Measurements from ENCODE around the gene OTOG.

The OTOG gene, protein sequence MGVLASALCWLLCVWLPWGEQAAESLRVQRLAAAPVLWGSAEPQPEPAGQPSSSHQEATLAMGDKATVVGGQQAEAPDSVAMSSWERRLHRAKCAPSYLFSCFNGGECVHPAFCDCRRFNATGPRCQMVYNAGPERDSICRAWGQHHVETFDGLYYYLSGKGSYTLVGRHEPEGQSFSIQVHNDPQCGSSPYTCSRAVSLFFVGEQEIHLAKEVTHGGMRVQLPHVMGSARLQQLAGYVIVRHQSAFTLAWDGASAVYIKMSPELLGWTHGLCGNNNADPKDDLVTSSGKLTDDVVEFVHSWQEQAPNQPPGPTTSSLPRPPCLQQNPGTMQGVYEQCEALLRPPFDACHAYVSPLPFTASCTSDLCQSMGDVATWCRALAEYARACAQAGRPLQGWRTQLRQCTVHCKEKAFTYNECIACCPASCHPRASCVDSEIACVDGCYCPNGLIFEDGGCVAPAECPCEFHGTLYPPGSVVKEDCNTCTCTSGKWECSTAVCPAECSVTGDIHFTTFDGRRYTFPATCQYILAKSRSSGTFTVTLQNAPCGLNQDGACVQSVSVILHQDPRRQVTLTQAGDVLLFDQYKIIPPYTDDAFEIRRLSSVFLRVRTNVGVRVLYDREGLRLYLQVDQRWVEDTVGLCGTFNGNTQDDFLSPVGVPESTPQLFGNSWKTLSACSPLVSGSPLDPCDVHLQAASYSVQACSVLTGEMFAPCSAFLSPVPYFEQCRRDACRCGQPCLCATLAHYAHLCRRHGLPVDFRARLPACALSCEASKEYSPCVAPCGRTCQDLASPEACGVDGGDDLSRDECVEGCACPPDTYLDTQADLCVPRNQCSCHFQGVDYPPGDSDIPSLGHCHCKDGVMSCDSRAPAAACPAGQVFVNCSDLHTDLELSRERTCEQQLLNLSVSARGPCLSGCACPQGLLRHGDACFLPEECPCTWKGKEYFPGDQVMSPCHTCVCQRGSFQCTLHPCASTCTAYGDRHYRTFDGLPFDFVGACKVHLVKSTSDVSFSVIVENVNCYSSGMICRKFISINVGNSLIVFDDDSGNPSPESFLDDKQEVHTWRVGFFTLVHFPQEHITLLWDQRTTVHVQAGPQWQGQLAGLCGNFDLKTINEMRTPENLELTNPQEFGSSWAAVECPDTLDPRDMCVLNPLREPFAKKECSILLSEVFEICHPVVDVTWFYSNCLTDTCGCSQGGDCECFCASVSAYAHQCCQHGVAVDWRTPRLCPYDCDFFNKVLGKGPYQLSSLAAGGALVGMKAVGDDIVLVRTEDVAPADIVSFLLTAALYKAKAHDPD (N-terminal part only)

DNA sequence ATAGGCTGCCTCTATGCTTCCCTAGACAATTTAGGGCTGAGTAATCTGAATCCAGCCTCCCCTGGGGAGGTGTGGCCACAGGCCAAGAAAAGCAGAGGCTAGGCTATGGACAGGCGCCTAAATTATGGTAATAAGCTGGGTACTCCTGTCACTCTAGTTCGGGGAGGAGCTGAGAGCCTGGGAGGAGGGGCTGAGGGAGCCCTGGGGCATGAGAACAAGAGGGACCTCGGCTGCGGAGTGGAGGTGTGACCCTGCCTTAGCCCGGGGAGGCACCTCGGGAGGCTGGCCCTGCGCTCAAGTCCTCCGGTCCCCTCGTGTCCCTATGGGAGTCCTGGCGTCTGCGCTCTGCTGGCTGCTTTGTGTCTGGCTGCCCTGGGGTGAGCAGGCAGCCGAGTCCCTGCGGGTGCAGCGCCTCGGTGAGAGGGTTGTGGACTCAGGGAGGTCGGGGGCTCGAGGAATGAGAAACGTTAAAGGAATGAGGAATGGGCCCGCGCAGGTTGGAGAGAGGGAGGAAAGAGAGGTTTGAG is at the start of gene OTOG:
Gene OTOG, plus strand, starts transcription at position 209 of the 527 bp plus-strand sequence. Its CDS starts 114 bp downstream, at position 323.
- no peak for DNase-seq
- no peak within 1 kb of the TSS for H3K4me3 ChIP-seq (ENCODE audit: low read length)
- H3K79me2 ChIP-seq (ENCODE audit: low read length) = no peaks in the 10 kb centered on the region
- H3K9me2 ChIP-seq (replicated peaks; ENCODE audit: insufficient read depth, low read length) = no peaks in the 10 kb centered on the region
- peaks cover 7% of the 10 kb centered on the region for H3K27me3 ChIP-seq (replicated peaks; ENCODE audit: insufficient read depth, low read length)
- H3K9me3 ChIP-seq (replicated peaks; ENCODE audit: insufficient read depth, low read length) = no peaks in the 10 kb centered on the region
- TF ChIP-seq EZH2 (optimal IDR thresholded peaks at IDR 0.05; ENCODE audit: low read depth, low read length) (no peak), EZH2phosphoT487 (IDR thresholded peaks at IDR 0.05; ENCODE audit: low read length) (no peak)
- TF ChIP-seq, protein P1, sequence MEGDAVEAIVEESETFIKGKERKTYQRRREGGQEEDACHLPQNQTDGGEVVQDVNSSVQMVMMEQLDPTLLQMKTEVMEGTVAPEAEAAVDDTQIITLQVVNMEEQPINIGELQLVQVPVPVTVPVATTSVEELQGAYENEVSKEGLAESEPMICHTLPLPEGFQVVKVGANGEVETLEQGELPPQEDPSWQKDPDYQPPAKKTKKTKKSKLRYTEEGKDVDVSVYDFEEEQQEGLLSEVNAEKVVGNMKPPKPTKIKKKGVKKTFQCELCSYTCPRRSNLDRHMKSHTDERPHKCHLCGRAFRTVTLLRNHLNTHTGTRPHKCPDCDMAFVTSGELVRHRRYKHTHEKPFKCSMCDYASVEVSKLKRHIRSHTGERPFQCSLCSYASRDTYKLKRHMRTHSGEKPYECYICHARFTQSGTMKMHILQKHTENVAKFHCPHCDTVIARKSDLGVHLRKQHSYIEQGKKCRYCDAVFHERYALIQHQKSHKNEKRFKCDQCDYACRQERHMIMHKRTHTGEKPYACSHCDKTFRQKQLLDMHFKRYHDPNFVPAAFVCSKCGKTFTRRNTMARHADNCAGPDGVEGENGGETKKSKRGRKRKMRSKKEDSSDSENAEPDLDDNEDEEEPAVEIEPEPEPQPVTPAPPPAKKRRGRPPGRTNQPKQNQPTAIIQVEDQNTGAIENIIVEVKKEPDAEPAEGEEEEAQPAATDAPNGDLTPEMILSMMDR (IDR thresholded peaks at IDR 0.05; ENCODE audit: low read length) = no peak
- H3K36me3 ChIP-seq (replicated peaks; ENCODE audit: insufficient read depth, low read length) = no peaks in the 10 kb centered on the region
- H4K20me1 ChIP-seq (ENCODE audit: insufficient read depth, low read length) = no peaks in the 10 kb centered on the region
- no peak within 1 kb of the TSS for H2AFZ ChIP-seq (ENCODE audit: low read length)
- no peaks in the 10 kb centered on the region for H3K4me1 ChIP-seq (ENCODE audit: low read length)
- no peak within 1 kb of the TSS for H3K27ac ChIP-seq (ENCODE audit: low read length)
- H3F3A ChIP-seq (ENCODE audit: insufficient read depth, low read length) = no peaks in the 10 kb centered on the region
- no peak within 1 kb of the TSS for H3K4me2 ChIP-seq (ENCODE audit: low read depth, low read length)
- H3K9ac ChIP-seq (ENCODE audit: low read length) = no peak within 1 kb of the TSS

DNA sequence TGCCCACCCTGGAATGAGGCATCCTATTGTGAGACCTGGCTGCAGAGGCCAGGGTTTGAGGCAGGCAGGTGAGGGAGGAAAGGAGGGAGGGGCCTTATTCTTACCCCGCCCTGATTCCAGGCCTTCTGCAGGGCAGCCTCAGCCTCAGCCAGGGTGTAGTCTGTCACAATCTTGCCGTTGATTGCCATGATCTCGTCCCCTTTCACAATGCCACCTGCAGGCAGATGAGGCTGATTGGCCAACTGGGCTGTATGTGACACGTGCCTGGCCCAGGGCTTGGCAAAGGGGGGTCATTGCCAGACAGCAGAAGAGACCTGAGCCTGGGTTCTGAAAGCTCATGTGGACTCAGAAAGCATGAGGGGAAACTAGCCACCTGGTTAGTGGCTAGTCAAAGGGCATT is 49.0 kb upstream of the OTOG start:
- H3K79me2 ChIP-seq (ENCODE audit: low read length) = no peaks in the 10 kb centered on the region
- peaks cover 18% of the 10 kb centered on the region for H3K27me3 ChIP-seq (replicated peaks; ENCODE audit: insufficient read depth, low read length)
- H3K9ac ChIP-seq (ENCODE audit: low read length) = no peak overlapping the region
- H3K4me3 ChIP-seq (ENCODE audit: low read length) = no peak overlapping the region
- no peak overlapping the region for H3K4me2 ChIP-seq (ENCODE audit: low read depth, low read length)
- H3F3A ChIP-seq (ENCODE audit: insufficient read depth, low read length) = no peaks in the 10 kb centered on the region
- H3K9me3 ChIP-seq (replicated peaks; ENCODE audit: insufficient read depth, low read length) = no peaks in the 10 kb centered on the region
- DNase-seq = peak; percentile 14
- H4K20me1 ChIP-seq (ENCODE audit: insufficient read depth, low read length) = no peaks in the 10 kb centered on the region
- no peak overlapping the region for H2AFZ ChIP-seq (ENCODE audit: low read length)
- TF ChIP-seq EZH2phosphoT487 (IDR thresholded peaks at IDR 0.05; ENCODE audit: low read length) = no peak
- TF ChIP-seq EZH2 (optimal IDR thresholded peaks at IDR 0.05; ENCODE audit: low read depth, low read length) = no peak
- TF ChIP-seq, protein P1 (IDR thresholded peaks at IDR 0.05; ENCODE audit: low read length) = no peak
- no peak overlapping the region for H3K27ac ChIP-seq (ENCODE audit: low read length)
- H3K9me2 ChIP-seq (replicated peaks; ENCODE audit: insufficient read depth, low read length) = no peaks in the 10 kb centered on the region
- H3K4me1 ChIP-seq (ENCODE audit: low read length) = no peaks in the 10 kb centered on the region
- no peaks in the 10 kb centered on the region for H3K36me3 ChIP-seq (replicated peaks; ENCODE audit: insufficient read depth, low read length)

DNA sequence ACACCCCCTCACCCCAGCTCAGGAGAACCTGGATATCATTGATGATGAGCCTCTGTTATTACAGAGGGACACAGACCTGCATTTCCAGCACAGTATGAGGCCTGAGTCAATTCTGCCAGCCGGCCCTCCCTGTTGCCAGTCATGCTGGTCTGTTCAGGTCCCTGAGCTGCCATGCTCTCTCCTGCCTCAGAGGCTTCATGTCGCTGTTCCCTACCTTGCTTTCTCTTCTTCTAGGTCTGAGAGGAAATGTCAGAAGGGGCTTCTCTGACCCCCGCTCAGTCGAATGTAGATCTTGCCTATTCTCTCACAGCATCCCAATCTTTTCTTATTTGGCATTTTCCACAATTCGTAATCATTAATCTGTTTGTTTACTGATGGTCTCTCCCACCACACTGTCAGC is 48.6 kb upstream of the OTOG start:
- DNase-seq = no peak
- Histone ChIP-seq H4K20me1 (ENCODE audit: insufficient read depth, low read length) (no peaks in the 10 kb centered on the region), H3K4me2 (ENCODE audit: low read depth, low read length) (no peak overlapping the region), H3K27me3 (replicated peaks; ENCODE audit: insufficient read depth, low read length) (peaks cover 18% of the 10 kb centered on the region), H3K9me3 (replicated peaks; ENCODE audit: insufficient read depth, low read length) (no peaks in the 10 kb centered on the region), H3K27ac (ENCODE audit: low read length) (no peak overlapping the region), H3K79me2 (ENCODE audit: low read length) (no peaks in the 10 kb centered on the region), H3K9ac (ENCODE audit: low read length) (no peak overlapping the region), H3K9me2 (replicated peaks; ENCODE audit: insufficient read depth, low read length) (no peaks in the 10 kb centered on the region), H3F3A (ENCODE audit: insufficient read depth, low read length) (no peaks in the 10 kb centered on the region), H3K36me3 (replicated peaks; ENCODE audit: insufficient read depth, low read length) (no peaks in the 10 kb centered on the region), H3K4me3 (ENCODE audit: low read length) (no peak overlapping the region), H3K4me1 (ENCODE audit: low read length) (no peaks in the 10 kb centered on the region), H2AFZ (ENCODE audit: low read length) (no peak overlapping the region)
- TF ChIP-seq, protein P1 (IDR thresholded peaks at IDR 0.05; ENCODE audit: low read length) = no peak
- TF ChIP-seq EZH2phosphoT487 (IDR thresholded peaks at IDR 0.05; ENCODE audit: low read length) = no peak
- TF ChIP-seq EZH2 (optimal IDR thresholded peaks at IDR 0.05; ENCODE audit: low read depth, low read length) = no peak
